GM20000 (cell line): ENCODE results near the gene C5AR2.

Experiments
- DNase-seq: peaks from one replicate; pipeline ENCODE4 v3.0.0; 2012; ENCODE audit warnings: low spot score
- TF ChIP-seq, protein P1 (sequence below): IDR thresholded peaks from 2 replicates; pipeline ENCODE4 v1.5.1; 2012; ENCODE audit warnings: mild to moderate bottlenecking, control low read depth; ENCODE audit errors: extremely low read depth, missing control alignments

Gene C5AR2

DNA sequence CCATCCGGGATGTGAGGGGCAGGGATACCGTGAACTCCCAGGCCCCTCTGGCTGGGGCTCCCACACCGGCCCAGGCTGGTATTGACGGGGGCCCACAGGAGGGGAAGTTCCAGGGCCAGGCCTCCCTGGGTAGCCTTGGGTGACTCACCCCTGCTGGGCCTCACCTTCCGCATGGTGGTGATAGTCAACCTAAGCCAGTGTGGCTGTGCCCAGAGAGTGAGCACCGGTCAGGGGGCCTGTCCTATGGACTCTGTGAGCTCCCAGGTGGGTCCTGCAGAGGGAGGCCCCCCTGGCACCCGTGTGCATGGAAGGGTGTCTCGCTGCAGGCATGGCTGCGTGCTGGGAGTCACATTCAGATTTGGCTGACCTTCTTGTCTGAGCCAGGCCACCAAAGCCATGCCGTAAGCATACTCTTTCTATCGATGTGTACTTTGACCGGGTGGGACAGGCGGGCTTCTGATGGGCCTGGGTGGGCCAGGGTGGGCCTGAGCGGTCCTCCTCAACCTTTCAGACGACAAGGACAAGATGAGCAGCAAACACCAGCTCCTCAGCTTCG is 44.7 kb downstream of the C5AR2 start:
- no peak for DNase-seq
- TF ChIP-seq, protein P1, sequence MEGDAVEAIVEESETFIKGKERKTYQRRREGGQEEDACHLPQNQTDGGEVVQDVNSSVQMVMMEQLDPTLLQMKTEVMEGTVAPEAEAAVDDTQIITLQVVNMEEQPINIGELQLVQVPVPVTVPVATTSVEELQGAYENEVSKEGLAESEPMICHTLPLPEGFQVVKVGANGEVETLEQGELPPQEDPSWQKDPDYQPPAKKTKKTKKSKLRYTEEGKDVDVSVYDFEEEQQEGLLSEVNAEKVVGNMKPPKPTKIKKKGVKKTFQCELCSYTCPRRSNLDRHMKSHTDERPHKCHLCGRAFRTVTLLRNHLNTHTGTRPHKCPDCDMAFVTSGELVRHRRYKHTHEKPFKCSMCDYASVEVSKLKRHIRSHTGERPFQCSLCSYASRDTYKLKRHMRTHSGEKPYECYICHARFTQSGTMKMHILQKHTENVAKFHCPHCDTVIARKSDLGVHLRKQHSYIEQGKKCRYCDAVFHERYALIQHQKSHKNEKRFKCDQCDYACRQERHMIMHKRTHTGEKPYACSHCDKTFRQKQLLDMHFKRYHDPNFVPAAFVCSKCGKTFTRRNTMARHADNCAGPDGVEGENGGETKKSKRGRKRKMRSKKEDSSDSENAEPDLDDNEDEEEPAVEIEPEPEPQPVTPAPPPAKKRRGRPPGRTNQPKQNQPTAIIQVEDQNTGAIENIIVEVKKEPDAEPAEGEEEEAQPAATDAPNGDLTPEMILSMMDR = no peak

DNA sequence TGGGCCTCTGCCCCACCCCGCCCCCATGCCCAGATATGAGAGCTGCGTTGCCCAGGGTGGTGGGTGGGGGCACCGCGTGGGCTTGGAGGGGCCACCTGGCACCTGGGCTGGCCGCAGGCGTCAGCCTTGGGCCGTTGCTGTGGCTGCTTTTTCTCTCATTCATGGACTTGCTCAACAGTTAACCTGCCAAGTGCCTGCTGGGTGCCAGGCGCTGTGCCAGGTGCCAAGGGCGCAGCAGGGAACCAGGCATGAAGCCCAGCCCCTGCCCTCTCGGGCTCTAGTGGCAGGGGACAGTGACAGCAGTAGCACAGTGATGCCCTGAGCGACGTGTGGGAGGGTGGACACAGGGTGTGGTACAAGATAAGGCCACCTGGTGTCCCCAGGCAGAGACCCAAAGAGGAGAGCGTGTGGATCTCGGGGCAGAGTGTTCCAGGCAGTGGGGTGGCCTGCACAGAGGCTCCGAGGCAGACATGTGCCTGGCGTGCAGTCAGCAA is 45.3 kb downstream of the C5AR2 start:
- no peak for DNase-seq
- TF ChIP-seq, protein P1 = no peak

DNA sequence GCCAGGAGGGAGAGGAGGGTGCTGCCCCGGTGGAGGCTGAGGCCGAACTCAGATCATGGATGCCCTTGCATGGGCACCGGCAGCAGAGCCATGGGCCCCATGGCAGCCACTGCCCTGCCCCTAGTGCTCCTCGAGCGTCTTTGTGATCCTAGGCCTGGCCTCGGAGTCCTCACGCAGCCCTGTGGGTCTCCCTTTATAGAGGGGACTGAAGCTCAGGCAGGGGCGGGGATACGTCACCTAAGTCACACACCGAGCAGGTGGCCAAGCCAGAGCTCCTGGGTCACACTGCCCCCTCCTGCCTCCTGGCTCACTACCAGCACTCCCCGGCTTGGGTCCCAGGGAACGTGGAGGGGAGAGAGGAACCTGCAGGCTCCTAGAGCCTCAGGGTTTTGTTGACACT is 45.8 kb downstream of the C5AR2 start:
- DNase-seq = no peak
- TF ChIP-seq, protein P1 = no peak

DNA sequence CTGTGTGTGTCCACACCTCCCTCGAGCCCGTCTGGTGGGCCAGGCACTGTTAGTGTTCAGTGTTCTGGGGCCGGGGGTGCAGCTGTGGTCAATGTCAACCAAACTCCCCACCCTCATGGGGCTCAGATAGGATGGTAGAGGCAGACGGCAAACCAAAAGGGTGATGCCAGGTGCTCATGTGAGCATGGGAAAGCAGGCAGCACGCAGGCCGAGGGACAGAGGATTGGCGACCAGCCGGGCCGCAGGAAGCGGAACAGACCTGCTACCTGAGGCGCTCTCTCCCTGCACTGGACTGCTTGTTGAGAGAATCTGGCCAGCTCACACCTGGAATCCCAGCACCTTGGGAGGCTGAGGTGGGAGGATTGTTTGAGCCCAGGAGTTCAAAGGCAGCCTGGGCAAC is 46.3 kb downstream of the C5AR2 start:
- no peak for DNase-seq
- TF ChIP-seq, protein P1 = no peak

DNA sequence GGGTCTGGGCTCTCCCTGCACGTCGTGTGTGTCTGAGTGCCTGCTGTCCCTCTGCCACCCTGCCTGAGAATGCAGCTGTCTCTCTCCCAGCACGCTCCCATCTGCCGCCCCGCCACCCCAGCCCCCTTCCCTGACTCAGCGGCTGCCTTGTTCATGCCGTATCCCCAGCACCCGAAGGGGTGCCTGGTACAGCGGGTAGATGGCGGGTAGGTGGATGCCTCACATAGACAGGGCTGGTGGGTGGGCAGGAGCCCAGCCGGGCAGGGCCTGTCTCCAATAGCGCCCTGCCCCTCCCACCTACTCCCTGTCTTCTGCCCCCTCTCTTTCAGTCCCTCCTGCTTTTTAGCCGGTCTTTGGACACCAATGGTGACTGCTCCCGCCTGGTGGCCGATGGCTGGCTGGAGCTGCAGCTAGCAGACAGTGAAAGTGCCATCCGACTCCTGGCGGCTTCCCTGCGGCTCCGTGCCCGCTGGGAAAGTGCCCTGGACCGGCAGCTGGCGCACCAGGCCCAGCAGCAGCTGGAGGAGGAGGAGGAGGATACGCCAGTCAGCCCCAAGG is 47.5 kb downstream of the C5AR2 start:
- TF ChIP-seq, protein P1 = no peak
- DNase-seq = no peak

DNA sequence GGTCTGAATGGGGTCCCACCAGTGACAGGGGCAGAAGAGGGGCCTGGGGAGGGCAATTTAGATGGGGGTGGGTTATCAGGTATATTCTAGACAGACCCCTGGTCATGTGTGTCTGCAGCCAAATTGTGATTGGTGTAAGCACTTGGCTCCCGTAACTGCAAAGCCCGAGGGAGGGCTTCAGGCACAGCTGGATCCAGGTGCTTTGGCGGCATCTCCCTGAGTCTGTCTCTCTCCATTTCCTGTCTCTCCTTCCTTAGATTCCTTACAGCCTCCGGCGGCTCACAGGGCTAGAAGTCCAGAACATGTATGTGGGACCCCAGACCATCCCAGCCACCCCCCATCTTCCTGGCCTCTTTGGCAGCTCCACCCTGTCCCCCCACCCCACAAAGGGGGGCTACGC is 48.6 kb downstream of the C5AR2 start:
- TF ChIP-seq, protein P1 = no peak
- no peak for DNase-seq

DNA sequence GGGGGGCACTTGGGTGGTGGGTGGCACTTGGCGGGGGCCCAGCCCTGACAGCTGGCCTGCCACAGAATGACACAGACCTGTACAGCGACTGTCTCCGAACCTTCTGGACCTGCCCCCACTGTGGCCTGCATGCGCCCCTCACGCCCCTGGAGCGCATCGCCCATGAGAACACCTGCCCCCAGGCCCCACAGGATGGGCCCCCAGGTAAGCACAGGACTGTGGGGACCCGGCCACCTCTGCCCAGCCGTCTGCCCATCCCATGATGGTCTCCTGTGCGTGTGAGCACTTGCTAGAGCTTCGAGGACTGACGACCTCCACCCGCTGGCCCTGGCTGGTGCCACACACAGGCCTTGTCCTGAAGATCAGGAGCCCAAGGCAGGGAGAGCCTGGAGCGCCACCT is 49.1 kb downstream of the C5AR2 start:
- DNase-seq = no peak
- TF ChIP-seq, protein P1 = no peak
